GM21381 (cell line): ENCODE results near the gene KRT6C.
"Not testable (repeated sequence)": the region's sequence is repeated elsewhere in the genome, so short reads cannot be mapped to it uniquely, and the experiment has no call there.

Source experiments
- ATAC-seq: cut with Tn5 transposase; IDR thresholded peaks from one replicate; pipeline ENCODE4 v1.9.1; 2021; ENCODE audit warnings: mild to moderate bottlenecking, moderate library complexity; ENCODE audit not compliant: unreplicated experiment

The KRT6C gene

DNA sequence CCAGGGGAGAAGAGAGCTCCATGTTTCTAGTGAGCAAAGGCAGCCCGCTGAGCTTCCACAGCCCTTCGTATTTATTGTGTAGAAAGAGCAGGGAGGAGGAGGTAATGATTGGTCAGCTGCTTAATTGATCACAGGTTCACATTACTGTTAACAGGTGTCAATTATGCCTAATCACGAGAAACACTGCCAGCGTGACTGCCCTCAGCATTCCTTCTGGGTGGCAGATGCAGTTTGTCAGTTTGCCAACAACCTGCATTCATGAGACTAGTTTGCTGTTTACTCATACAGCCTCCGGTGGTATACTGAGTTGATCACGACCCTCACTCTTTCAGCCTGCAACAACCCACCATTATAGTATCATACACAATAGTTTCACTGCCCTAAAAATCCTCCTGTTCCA, 27.0 kb upstream of the KRT6C start:
- ATAC-seq: not testable (repeated sequence)

DNA sequence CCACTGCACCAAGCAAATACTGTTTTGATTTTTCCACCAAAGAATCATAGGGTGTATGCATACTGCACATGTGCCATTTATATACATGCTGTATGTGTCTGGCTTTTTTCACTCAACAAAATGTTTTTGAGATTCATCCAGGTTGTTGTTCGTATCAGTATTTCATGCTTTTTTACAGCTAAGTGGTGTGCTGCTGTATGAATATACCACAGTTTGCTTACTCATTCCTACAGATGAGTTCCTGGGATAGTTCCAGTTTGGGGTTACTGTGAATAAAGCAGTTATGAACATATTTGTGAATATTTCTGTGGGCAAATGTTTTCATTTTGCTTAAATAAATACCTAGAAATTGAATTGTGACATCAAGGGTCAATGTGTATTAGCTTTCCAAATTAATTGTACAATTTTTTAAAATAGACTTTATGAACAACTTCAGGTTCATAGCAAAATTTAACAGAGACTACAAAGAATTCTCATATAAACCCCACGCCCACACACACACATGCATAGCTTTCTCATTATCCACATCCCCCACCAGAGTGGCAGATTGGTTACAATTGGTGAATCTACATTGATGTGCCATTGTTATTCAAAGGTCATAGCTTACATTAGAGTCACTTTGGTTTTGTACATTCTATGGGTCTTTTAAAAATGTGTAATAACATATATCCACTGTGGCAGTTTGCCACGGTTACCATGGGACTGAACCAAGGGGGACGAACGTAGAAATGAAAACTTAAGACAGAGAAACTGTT, 26.4 kb upstream of the KRT6C start:
- ATAC-seq: no peak

DNA sequence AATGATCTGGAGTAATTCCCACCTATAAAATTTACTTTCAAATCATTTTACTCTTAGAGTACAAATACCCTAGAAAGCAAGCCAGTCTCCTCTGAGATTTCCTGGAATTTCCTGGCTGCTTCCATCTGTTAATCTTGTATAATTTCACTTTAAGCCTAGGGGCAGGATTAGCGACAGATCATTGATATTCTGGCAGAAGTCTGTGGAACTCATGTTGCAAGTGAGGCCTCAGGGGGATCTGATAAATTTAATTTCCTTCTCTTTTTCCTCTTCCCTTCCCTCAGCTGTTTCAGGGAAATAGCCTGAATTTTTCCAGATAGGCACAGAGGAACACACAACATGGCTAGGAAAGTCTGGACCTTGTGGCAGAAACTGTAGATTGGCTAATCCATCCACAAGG, 25.3 kb upstream of the KRT6C start:
- no peak for ATAC-seq

DNA sequence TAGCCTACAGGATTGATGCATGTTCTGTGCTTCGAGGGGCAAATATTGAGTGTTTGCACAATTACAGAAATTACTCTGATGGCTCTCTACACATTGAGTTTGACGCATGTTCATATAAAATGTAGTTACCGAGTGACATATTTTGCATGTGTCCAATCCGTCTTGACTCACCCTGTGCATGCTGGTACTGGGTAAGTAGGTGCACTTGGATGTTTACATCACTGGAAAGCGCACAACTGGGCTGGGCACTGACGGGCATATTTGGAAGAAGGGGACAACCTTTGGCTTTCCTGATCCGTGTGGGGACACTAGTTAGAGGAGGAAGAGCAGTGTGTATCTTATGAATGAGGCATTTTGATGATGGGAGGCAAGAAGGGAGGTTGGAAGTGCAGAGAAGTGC, 24.4 kb upstream of the KRT6C start:
- no peak for ATAC-seq

DNA sequence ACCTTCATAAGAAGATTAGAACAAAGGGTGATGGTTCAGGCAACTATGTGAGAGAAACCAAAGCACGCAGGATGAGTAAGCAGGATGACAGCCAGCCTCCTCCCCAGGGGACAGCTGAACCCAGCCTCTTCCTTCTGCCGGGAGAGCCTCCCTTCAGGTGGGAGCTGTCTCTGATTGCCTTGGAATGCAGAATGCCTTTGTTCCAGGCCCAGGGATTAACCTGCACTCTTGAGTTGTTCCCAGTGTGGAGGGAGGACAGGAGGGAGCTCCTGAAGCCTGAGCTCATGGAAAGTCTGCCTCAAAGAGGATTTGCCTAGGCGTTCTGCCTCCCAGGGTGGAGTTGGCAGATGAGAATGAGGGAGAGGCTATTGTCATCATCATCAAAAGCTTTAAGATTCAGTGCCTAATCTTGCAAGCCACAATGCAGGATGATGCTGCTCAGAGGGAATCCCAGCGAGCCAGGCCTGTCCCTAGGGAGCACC, 23.0 kb upstream of the KRT6C start:
- no peak for ATAC-seq

DNA sequence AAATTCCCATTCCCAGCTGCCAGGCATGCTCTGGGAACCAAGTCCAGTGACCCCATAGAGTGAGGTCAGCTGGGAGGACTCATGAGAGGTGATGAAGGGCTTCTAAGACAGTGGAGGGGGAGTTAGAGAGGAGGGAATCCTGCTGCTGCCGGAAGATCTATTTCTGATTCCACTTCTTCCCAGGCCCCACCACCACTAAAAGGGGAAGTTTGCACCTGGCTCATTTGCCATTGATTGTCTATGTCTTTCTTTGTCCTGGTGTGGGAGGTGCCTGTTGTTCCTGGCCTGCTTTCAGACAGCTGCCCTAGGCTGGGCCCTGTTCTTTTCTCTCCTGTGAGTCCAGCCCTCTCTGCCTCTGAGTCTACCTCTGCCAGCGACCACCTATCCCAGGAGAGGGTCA, 22.4 kb upstream of the KRT6C start:
- ATAC-seq: no peak

DNA sequence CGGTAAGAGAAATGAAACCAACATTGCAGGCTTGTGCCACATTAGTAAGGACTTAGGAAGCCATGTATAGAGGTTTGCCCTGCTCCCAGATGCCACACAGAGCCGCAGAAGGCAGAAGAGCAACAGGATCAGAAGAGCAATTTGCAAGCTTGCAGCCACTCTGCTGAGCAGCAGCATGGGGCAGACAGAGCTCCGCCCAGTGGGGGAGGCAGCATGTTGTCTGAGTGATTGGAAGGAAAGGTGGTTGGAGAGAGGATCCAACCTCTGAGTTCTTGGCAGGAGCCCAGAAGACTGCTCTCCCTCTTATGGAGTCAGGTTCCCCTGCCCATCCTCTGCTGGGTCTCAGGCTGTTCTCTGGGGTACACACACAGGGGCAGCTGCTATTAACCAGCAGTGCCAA, 21.8 kb upstream of the KRT6C start:
- no peak for ATAC-seq

DNA sequence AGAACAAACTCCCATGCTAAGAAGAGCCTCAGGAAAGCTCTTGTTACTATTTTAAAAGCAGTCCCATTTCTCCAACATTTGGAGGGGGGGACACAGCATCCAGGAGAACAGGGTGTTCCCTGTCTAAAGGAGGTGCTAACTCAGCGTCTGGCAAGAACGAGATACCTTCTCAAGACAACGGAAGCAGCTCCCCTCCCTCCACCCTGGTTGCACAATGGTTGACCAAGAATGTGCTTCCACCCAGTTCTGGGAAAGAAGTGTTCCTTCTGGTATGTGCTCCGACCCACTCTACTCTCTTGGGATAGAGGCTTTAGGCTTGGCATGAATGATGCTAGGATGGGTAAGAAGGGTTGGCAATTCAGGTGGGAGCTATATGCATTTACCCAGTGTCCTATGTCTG, 20.9 kb upstream of the KRT6C start:
- ATAC-seq: no peak

DNA sequence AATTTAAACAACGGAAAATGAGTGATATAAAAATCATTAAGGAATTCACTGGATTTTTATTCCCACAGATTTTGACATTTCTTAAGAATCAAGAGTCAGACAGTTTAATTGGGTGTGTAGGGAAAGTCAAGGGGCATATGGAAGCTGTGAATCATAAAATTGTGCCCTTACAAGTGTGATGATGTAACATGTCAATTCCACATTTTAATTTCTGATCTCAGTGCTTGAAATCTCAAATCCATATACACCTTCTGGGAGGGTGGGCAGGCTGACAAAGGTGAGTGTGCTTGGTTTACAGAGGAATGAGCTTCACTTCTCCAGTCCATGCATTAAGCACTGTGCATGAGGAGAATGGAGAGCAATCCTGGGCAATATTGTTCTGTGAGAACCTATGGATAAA, 20.5 kb upstream of the KRT6C start:
- no peak for ATAC-seq

DNA sequence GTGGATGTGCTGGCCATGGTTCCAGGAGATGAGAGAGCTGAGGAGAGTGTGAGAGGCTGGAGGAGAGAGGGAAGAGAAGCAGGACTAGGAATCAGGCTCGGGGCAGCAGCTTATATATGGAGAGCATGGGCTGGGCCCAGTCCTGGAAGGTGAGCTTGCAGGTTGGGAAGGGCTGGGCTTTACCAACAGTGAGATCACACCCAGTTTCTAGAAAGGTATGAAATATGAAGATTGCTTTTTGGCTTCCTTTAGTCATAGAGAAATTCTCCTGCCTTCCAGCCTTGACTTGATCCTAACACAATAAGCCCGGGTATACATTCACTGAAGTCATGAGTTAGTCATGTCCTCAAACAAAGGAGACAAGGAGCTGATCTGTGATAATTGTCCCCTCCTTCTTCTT, 19.6 kb upstream of the KRT6C start, which contains the start of gene KRT6A:
Gene KRT6A, minus strand, starts transcription at position 86 of the 400 bp plus-strand sequence. Its CDS starts 69 bp downstream, at position 17.
- ATAC-seq: no peak

DNA sequence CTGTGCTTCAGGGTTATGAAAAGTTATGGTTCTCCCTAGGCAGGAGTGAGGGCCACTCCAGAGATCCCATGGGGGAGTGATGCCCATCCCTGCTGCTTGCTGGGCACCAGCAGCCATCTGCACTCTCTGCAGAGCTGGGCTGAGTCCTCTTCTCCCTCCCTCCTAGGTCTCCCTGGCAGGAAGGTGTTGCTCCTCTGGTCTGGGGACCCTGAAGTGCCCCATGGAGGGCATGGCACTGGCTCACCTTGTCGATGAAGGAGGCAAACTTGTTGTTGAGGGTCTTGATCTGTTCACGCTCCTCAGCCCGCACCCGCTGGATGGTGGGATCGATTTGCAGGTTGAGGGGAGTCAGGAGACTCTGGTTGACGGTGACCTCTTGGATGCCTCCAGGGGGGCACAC, 18.8 kb upstream of the KRT6C start:
- not testable (repeated sequence) for ATAC-seq

DNA sequence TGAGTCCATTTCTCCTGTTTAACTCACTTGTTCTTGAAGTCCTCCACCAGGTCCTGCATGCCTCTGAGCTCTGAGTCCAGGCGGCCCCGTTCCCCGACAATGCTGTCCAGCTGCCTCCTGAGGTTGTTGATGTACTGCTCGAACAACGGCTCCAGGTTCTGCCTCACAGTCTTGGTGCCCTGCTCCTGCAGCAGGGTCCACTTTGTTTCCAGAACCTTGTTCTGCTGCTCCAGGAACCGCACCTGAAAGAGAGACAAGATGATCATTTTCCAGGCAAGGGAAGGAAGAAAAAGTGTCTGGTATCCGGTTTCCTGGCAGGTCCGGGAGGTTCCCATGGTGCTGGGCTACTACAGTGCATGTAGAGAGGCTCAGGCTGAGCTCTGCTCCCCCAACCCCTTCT, 17.9 kb upstream of the KRT6C start:
- not testable (repeated sequence) for ATAC-seq

DNA sequence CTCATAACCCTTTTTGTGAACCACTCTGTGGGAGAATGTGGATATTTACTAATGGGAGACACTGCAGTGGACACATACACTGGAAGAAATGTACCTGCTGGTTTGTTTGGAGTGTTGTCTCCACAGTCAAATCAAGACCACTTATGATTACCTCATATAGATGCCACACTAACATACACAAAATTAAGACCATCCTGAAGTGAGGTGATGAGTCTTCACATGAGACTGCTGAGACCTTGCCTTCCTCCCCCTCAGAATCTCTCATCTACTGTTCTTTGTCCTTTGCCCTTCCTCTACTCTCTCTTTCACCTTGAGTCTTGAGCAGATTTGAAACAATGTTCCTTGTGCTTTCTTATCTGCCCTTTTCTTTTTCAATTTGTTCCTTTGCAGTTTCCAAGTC, 15.1 kb upstream of the KRT6C start:
- ATAC-seq: no peak

DNA sequence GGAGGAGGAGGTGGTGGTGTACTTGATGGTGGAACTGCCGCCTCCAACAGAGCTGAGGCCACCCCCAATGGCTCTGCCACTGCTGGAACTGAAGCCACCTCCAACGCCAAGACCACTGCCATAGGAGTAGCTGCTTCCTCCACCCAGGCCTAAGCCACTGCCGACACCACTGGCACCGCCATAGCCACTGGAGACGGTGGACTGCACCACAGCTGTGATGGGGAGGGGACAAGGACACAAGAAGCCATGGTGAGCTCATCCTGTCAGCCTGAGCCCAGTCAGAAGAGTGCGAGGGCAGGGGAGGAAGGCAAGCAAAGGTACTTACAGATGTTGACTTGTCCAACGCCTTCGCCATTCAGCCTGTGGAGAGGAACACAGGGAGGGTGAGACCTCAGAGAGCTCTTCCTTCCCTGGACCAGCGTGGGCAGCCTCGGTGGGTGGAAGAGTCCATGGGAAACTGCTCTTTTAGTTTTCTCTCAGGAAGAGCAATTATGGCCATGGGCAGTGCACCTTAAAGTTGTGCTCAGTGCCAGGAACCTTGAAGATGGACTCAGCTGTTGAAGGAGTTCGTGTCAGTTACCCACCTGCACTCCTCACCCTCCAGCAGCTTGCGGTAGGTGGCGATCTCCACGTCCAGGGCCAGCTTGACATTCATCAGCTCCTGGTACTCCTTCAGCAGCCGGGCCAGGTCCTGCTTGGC, 14.3 kb upstream of the KRT6C start:
- ATAC-seq: not testable (repeated sequence)

DNA sequence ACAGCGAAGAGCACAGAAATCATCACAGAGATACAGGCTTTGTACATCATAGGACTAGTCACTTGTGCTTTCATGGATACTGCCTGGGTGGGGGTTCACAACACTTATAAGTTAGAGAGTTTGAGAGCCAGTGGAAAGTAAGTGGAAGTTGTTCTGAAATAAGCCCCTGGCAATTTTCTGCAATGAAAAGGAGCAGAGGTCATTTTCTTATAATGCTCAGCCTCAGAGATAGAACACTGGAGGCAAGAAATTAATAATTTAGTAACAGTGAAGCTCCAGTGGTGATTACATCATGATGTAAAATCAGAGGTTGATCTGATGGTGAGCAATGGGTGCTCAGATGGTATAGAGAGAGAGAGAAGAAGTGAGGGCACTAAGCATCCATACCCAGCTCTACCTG, 13.6 kb upstream of the KRT6C start:
- no peak for ATAC-seq

DNA sequence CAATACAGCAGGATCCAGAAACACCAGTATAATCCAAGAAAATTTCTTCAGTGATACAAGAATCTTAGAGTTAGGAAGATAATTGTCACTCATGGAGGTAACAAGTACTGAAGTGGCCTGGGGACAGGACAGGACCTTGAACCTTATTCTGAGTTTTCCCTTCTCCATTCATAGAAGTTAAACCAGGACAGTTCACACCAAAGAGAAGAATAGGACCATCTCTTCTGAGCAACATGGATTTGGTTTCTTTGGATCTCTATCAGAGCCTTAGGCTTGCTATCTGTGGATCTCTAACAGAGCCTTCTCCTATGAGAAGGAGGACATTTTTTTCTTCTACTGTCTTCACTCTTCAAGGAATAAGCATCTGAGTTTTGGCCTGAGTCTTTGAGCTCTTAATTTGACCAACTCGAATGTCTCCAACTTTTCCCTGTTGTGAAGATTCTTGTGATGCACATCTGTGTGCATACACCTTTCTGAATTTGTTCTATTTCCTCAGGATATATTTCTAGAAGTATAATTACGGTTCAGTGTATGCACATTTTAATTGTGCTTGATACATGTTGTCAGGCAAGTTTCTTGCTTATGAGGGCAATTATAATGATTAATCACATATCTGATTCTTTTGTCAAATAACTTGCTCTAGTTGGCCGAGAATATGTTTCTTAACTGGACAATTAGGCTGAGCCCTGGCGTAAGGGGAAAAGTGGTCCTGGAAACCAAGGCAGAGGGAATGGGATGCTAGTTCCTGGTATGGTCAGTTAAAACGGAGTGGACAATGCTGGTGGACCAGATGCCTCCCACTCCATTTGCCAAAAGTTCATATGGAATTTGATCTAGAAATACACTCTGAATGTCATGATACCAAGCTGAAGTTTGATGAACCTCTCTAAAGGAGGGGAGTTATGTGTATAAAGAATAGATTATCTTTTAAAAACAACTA, 12.8 kb upstream of the KRT6C start:
- no peak for ATAC-seq

DNA sequence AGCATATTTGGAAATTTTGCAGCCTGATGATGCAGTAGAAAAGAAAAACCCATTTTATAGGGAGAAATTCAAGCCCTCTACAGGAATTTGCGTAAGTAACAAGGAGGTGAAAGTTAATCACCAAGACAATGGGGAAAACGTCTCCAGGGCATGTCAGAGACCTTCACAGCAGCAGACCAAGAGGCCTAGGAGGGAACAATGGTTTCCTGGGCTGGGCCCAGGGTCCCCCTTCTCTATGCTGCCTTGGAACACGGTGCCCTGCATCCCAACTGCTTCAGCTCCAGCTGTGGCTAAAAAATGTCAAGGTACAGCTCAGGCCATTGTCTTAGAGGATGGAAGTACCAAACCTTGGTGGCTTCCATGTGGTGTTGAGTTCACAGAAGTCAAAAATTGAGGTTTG, 6.5 kb upstream of the KRT6C start:
- no peak for ATAC-seq

DNA sequence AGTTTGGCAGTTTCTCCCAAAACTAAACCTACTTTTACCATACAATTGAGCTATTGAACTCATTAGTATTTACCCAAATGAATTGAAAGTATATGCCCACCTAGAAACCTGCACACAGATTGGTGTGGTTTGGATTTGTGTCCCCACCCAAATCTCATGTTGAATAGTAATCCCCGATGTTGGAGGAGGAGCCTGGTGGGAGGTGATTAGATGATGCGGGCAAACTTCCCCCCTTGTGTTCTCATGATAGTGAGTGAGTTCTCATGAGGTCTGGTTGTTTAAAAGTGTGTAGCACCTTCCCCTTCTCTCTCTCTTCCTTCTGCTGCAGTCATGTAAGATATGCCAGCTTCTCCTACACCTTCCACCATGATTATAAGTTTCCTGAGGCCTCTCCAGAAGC, 4.0 kb upstream of the KRT6C start:
- no peak for ATAC-seq

DNA sequence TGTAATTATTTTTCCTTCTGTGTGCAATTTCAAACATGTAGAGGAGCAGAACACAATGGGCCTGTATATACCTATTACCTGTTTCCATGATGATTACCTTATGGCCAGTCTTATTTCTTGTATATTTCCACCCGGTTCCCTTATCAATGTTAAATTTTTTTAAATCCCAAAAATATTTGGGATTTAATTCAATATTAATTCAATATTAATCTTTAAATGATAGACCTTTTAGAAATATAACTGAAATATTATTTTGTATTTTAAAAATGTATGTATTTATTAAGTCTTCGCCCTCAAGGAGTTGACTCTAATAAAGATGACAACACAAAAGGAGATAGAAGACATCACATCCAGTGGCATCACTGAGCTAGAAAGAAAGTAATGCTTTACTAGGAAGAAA, 607 bp upstream of the KRT6C start:
- no peak for ATAC-seq

DNA sequence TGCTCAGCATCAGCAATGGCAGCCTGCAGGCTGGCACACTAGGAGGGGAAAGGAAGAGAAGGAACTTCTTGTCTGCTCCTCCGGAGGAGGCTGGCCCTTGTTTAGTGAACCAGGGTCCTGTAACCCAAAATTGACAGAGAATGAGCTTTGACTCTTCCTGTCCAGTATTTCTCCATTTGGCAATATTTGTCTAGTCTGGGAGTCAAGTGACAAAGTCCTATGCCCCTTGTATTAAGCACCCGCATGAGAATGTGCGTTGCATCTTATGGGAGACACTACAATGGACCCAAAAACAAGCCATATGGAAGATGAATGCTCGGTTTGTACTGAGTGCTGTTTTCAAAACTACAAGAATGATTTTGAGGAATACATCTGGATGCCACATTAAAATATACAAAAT, 3.8 kb downstream of the KRT6C start:
- no peak for ATAC-seq

DNA sequence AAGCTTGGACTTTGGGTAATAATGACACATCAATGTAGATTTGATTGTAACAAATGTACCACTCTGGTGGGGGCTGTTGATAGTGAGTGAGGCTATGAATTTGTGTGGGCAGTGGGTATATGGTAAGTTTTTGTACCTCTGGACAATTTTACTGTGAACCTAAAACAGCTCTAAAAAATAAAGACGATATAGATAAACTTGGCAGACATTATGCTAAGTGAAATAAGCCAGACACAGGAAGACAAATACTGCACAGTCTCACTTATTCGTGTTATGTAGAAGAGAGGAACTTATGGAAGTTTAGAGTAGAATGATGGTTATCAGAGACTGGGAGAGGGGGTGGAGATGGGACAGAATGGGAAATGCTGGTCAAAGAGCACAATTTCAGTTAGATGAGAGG, 8.7 kb downstream of the KRT6C start:
- no peak for ATAC-seq
